Stomach (tissue), 9 donors: ENCODE data around the gene NCOA3. TPM values are rescaled to one million over a fixed set of nuclear protein-coding genes. Genes with fewer than 3 reads are reported as not detected.
A peak's percentile ranks its signal among the peaks of the same experiment; 100 is the strongest.

Source experiments
- DNase-seq, 2 donors: peaks; one replicate each; pipeline versions ENCODE4 v3.0.0 to v3.0.0-alpha.2; 2013 to 2019
- H3K27ac ChIP-seq, 5 donors: fragments of 200-600 bp in 4 of 5; sonication (generic) in 4 of 5; one replicate each; pipeline ENCODE4 v1.5.1; 2013 to 2019; ENCODE audit warnings: mild to moderate bottlenecking in 1 of 5, moderate library complexity in 1 of 5
- H3K27me3 ChIP-seq, 3 donors: fragments of 200-600 bp; sonication (generic); one replicate each; pipeline ENCODE4 v1.5.1; 2017 to 2019; ENCODE audit warnings: mixed run types in 1 of 3
- H3K36me3 ChIP-seq, 4 donors: fragments of 200-600 bp; sonication (generic); 1 replicate in 3 of 4; 2 replicates in 1 of 4; pipeline ENCODE4 v1.5.1; 2016 to 2019
- H3K4me1 ChIP-seq, 4 donors: fragments of 200-600 bp; sonication (generic); one replicate each; pipeline ENCODE4 v1.5.1; 2016 to 2019
- H3K4me3 ChIP-seq, 4 donors: fragments of 200-600 bp; sonication (generic) in 3 of 4; one replicate each; pipeline ENCODE4 v1.5.1; 2016 to 2019; ENCODE audit warnings: mild to moderate bottlenecking in 1 of 4
- H3K9me3 ChIP-seq, 4 donors: fragments of 200-600 bp; sonication (generic); one replicate each; pipeline ENCODE4 v1.5.1; 2016 to 2019
- EP300 ChIP-seq: sonication (generic); formaldehyde crosslinking; IDR thresholded peaks from one replicate; pipeline ENCODE4 v1.6.1; 2017; ENCODE audit warnings: antibody characterized with exemption
- POLR2A ChIP-seq, 4 donors: fragments of 450-650 bp; IDR thresholded peaks; one replicate each; pipeline ENCODE4 v1.6.1; 2016; ENCODE audit warnings: antibody characterized with exemption in 4 of 4, control low read depth in 2 of 4, mild to moderate bottlenecking in 1 of 4, moderate library complexity in 1 of 4
- POLR2AphosphoS5 ChIP-seq, 3 donors: sonication (generic); formaldehyde crosslinking; IDR thresholded peaks; one replicate each; pipeline ENCODE4 v1.6.1; 2016; ENCODE audit warnings: antibody characterized with exemption in 3 of 3
- WGBS, 5 donors: extraction: QIAGEN DNeasy Blood & Tissue Kit in 3 of 5; methylation state at CpG; one replicate each; pipeline versions ENCODE4 v1.1.5 to v1.1.7; 2013 to 2018; 5-methylcytosine and 5-hydroxymethylcytosine counted together
- intact Hi-C: fragments of 100-400 bp; cut with DNase I; formaldehyde crosslinking; loops from one replicate; pipeline ENCODE4 v1.15.1; 2023; ENCODE audit warnings: low total_unique reads
- polyA plus RNA-seq, 3 donors: library from polyadenylated mRNA; stranded (reverse); fragments of 200-250 nt; gene quantifications; one replicate each; pipeline ENCODE4 v1.2.3, GENCODE V29; 2013
- total RNA-seq, 5 donors: library from RNA; depleted of rRNA; stranded (reverse); fragments of >200 nt; gene quantifications; one replicate each; pipeline versions ENCODE4 v1.1.0 to v1.2.3, GENCODE V29; 2014 to 2016
- TF ChIP-seq, protein P1 (sequence below), 7 experiments: fragments of 450-650 bp in 4 of 7; fragments of 200-600 bp in 3 of 7; sonication (generic) in 3 of 7; IDR thresholded peaks; one replicate each; pipeline ENCODE4 v1.5.1; 2016 to 2019; ENCODE audit warnings: antibody characterized with exemption in 7 of 7, control low read depth in 2 of 7, mild to moderate bottlenecking in 1 of 7
- donor health status: healthy with polysubstance abuse.
- donor health status: Bipolar disorder and iron deficiency.
- donor health status: healthy.

NCOA3 gene
- total and polyA plus RNA-seq, 8 donors: 4.1 to 60.8 (median 16.3) TPM

DNA sequence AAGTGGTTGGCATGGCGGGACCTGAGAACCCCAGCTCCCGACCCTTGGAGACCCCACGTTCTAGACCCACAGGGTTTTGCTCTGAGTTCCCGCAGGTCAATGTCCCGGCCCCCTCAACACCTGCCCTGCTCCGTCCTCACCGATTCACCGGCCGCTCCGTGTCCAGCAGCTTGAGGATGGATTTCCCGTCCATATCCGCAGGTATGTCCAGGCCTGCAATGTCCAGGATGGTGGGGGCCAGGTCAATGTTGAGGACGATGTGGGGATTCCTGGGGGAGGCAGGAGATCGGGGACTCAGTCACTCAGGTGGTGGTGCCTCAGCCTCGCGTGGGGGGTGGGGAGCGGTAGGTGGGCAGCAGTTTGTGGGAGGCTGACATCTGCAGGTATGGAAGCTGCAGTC, 176.8 kb downstream of the NCOA3 start:
- TF ChIP-seq, protein P1, sequence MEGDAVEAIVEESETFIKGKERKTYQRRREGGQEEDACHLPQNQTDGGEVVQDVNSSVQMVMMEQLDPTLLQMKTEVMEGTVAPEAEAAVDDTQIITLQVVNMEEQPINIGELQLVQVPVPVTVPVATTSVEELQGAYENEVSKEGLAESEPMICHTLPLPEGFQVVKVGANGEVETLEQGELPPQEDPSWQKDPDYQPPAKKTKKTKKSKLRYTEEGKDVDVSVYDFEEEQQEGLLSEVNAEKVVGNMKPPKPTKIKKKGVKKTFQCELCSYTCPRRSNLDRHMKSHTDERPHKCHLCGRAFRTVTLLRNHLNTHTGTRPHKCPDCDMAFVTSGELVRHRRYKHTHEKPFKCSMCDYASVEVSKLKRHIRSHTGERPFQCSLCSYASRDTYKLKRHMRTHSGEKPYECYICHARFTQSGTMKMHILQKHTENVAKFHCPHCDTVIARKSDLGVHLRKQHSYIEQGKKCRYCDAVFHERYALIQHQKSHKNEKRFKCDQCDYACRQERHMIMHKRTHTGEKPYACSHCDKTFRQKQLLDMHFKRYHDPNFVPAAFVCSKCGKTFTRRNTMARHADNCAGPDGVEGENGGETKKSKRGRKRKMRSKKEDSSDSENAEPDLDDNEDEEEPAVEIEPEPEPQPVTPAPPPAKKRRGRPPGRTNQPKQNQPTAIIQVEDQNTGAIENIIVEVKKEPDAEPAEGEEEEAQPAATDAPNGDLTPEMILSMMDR (IDR thresholded peaks at IDR 0.05): no peak
- no peak for TF ChIP-seq POLR2AphosphoS5 (IDR thresholded peaks at IDR 0.05)
- TF ChIP-seq POLR2A (IDR thresholded peaks at IDR 0.05): no peak
- no peak for TF ChIP-seq EP300
- 87 to 97% (median 95%) methylated on average over 16 to 17 of the region's 17 CpGs for WGBS, 5 donors
- no peak for DNase-seq
- Histone ChIP-seq H3K27me3 (no peaks in the 10 kb centered on the region), H3K36me3 (peaks cover 0 to 35% (median 11%) of the 10 kb centered on the region in 4 donors), H3K27ac (no peak overlapping the region), H3K4me1 (peaks cover 0 to 6% (median 3%) of the 10 kb centered on the region in 4 donors), H3K9me3 (no peaks in the 10 kb centered on the region), H3K4me3 (no peak overlapping the region)
- intact Hi-C loops: loop anchor here (5.0 kb wide), 1 partner anchor 944 kb away; no protein-coding TSS in a partner anchor

DNA sequence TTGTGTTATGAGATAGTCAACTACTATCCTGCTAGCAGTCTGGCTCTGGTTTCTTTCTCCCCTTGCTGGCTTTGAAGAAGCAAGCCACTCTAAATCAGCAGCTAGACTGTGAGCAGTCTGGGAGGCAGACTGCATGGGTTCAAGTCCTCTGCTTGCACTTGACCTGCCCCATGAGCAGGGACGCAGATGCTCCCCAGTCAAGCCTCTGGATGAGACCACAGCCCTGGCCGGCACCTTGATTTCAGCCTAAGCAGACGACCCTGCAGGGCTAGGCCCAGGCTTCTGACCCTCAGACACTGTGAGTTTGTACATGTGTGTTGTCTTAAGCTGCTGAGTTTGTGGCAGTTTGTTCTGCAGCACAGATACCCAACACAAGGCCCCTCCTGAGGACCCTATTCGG, 177.8 kb downstream of the NCOA3 start:
- no peak overlapping the region for H3K27ac ChIP-seq
- H3K4me3 ChIP-seq: no peak overlapping the region
- peaks cover 0 to 44% (median 15%) of the 10 kb centered on the region in 4 donors for H3K36me3 ChIP-seq
- intact Hi-C loops: loop anchor here (5.0 kb wide), 1 partner anchor 943 kb away; no protein-coding TSS in a partner anchor
- TF ChIP-seq, protein P1 (IDR thresholded peaks at IDR 0.05): no peak
- TF ChIP-seq POLR2A (IDR thresholded peaks at IDR 0.05) (no peak), POLR2AphosphoS5 (IDR thresholded peaks at IDR 0.05) (no peak), EP300 (no peak)
- H3K4me1 ChIP-seq: peaks cover 0 to 6% (median 3%) of the 10 kb centered on the region in 4 donors
- no peaks in the 10 kb centered on the region for H3K27me3 ChIP-seq
- no peaks in the 10 kb centered on the region for H3K9me3 ChIP-seq
- DNase-seq: no peak
- 92 to 98% (median 94%) methylated on average over 4 of the region's 4 CpGs for WGBS, 5 donors

DNA sequence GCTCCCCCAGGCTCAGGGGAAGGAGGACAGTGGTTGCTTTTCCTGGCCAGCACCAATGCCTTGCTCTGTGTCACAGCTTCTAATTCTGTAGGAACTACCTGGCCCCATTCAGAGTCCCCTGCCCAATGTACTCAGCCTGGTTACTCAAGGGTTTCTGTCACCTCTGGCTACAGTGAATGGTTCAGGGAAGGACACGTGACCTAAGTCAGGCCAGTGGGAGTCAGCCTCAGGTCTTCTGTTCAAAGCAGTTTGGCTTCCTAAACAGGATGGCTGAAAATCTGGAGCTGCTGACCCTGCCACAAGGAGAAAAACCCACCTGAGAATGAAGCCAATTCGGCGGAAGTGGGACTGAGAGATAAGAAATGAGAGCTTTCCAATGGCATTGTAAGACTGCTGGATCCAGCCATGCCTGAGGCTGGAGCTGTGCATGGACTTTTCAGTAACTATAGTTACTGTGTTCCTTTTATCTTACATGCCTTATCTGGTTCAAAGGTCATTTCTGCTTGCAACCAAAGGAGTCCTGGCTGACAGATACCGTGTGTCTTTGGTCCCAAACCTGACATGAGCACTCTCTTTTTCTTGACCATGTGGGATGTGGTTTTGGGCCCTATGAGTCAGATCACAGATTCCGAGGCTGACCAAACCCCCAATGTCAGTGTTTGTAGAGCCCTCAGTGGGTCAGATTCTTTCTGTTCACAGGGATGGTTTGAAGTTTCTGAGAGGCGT, 179.3 kb downstream of the NCOA3 start:
- TF ChIP-seq POLR2A (IDR thresholded peaks at IDR 0.05) (no peak), EP300 (no peak), POLR2AphosphoS5 (IDR thresholded peaks at IDR 0.05) (no peak)
- TF ChIP-seq, protein P1 (IDR thresholded peaks at IDR 0.05): no peak
- H3K4me3 ChIP-seq: no peak overlapping the region
- no peaks in the 10 kb centered on the region for H3K9me3 ChIP-seq
- WGBS, 5 donors: 72 to 80% (median 77%) methylated on average over 6 of the region's 6 CpGs
- H3K36me3 ChIP-seq: peaks cover 0 to 52% (median 15%) of the 10 kb centered on the region in 4 donors
- DNase-seq: no peak
- H3K27me3 ChIP-seq: no peaks in the 10 kb centered on the region
- H3K27ac ChIP-seq: no peak overlapping the region
- H3K4me1 ChIP-seq: peaks cover 0 to 6% (median 3%) of the 10 kb centered on the region in 4 donors
- intact Hi-C loops: no loop called here

DNA sequence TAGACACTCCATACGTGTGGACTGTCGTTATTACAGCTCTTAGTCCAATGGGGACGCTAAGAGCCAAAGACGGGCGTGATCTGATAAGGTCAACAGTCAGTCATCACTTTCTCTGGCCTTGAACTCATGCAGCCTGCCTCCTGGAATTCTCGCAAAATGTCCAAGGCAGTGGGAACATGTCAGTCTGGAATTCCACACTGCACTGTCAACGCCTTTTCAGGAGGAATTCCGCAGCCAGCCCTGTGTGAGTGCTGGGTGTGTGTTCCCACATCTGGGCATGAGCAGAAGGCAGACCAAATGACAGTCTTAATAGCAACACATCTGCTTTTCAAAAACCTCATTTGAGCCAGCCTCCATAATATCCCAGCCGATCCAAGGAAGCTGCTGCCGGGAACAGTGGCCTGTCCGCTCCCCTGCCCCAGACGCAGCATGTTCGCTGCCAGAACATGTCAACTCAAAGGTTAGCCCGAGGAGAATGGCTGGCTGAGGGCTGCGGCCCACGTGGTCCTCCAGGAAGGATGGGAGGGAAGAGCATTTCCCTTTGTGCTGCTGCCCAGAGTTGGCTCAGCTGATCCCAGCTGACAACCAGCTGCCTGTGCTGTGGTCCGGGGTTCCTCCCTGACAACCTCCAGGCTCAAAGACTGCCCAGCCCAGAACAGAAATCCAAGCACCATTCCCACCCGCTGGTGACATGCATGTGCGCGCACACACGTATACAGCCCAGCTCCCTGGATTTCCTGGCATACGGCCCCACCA, 180.5 kb downstream of the NCOA3 start:
- WGBS, 5 donors: 67 to 81% (median 70%) methylated on average over 19 to 22 of the region's 22 CpGs
- Histone ChIP-seq H3K27me3 (no peaks in the 10 kb centered on the region), H3K36me3 (peaks cover 0 to 46% (median 13%) of the 10 kb centered on the region in 4 donors), H3K9me3 (no peaks in the 10 kb centered on the region), H3K27ac (peak overlapping the region in 1 of 5 donors; percentile 6), H3K4me1 (peaks cover 0 to 6% (median 3%) of the 10 kb centered on the region in 4 donors), H3K4me3 (no peak overlapping the region)
- peak in 1 of 2 donors; percentile 80 for DNase-seq
- intact Hi-C loops: no loop called here
- peak in 1 of 3 donors; percentile 18 for TF ChIP-seq POLR2AphosphoS5 (IDR thresholded peaks at IDR 0.05)
- TF ChIP-seq POLR2A (IDR thresholded peaks at IDR 0.05): no peak
